Activated naive CD4-positive, alpha-beta T cell treated with anti-CD3 and anti-CD28 coated beads, Interleukin-2, amount 50 U/mL, for 16 hours (primary cell): ENCODE measurements around the gene AGO4.
"Not testable (repeated sequence)": the region's sequence is repeated elsewhere in the genome, so short reads cannot be mapped to it uniquely, and the experiment has no call there.

ENCODE experiments used
- DNase-seq: peaks from one replicate; pipeline ENCODE4 v3.0.0-alpha.2; 2020

The AGO4 gene

DNA sequence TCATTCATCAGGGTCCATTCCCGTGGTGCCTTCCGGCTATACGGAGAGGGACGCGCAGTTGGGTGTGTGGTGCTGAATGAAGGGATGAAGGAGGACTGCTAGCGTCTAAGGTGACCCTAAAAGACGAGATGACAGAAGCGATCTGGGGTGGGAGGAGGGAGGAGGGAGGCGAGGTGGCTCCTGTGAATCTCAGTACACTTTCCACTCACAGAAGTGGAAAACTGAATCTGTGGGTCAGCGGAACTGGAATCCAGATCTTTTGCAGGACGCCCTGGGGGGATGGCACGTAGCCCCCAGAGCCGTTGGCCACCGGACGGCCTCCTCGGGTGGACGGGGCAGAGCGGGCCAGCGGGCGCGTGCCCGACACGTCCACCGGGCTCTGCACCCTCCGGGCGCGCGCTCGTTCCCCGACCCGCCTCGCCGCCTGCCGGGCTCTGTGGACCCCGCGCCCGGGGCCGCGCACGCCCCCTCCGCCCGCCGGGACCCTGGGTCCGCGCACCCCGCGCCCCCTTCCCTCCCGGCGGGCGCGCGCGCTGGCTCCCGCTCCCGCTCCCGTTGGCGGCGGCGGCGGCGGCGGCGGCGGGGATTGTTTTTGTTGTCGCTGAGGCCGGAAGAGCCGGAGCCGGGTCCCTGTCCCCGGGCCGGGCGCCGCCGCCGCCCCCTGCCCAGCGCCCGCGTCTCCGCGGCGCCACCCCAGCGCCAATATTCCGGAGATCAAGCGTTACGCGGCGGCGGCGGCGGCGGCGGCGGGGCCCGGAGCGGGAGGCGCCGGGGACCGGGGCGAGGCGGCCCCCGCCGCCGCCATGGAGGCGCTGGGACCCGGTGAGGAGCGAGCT lies at the start of gene AGO4:
TSS of gene AGO4 (plus strand) at position 403 of the 836 bp plus-strand sequence. CDS start at position 804, 401 bp downstream.
- DNase-seq, result peak; percentile 37

DNA sequence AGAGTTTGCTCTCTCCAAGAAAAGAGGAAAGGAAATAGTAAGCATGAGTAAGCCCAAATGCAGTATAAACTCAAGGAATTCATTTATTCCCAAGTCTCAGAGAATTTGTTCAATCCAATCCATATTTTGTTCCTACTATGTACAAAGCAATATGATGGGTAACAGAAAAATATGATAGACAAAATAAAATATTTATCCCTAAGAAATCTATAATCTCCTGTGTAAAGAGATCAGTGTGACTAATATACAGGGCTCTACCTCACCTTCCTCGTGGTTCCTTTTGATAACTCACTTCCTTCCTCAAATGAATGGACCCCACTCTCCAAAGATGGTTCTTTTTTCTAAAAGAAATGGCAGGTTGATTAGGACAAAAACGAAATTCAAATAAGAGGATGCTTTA lies 45.7 kb upstream of the AGO4 start:
- no peak for DNase-seq

- no peak for DNase-seq
Observed at GRCh38 chr1:35763201-35763600, 44.6 kb upstream of the AGO4 start.

DNA sequence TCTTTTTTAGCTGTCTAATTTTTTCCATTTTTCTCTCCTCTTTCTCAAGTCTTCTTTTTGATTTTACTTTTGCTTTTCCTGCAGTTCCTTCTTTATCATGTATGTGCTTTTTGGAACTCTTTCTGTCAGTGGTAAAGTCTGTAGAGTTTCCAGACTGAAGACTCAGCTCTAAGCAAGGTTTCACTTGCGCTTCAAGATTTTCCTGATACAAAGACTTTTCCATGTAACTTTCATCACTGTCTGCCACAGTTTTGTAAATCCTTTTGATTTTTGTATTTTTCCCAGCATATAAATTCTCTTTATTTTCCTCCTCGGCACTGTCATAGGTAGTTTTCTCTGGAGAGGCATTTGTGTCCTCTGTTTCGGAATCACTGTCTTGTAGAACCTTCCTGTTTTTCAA lies 43.5 kb upstream of the AGO4 start:
- no peak for DNase-seq

- no peak for DNase-seq
Observed at GRCh38 chr1:35768350-35769187, 39.2 kb upstream of the AGO4 start.

DNA sequence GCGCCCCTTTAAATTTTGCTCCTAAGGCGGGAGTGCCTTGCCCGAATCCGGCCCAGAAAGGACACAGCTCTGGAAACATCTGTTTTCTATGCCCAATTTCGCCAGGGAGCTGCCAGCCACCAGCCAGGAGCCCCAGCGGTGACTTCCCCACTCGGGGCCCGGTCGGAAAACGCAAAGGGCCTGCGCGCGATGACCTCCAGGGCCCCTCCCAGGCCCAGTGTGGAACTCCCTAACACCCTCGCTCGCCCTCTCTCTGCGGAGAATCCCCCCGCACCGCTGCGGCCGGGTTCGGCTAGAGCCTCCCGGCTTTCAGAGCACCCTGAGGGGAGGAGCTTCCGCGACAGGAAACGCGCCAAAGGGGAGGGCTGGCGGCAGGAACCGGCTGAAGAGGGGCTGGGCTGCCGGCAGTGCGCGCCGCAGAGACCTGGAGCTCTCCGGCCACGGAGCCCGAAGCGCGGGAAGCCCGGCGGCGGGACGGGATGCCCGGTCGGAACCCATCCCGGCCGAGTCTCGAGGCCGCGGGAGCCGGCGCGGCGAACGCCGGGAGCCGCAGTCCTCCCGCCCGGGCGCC lies 38.5 kb upstream of the AGO4 start:
- peak; percentile 85 for DNase-seq

DNA sequence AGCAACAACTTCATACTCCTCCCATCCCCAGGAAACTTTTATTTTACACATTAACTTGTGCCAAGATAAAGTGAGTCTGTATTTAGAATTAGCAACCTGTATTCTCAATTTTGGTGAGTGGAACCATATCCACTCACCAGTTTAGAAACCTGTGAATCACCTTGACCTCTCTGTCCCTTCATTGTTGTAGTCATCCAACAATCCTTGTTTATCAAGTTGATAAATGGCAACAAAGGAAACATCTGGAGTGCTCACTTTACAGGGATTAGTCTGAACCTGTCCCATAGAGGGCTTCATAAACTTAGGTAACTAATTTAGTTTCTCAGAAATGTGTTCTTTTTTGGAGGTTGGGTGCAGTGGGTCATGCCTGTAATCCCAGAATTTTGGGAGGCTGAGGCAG lies 34.1 kb upstream of the AGO4 start:
- DNase-seq, result no peak

DNA sequence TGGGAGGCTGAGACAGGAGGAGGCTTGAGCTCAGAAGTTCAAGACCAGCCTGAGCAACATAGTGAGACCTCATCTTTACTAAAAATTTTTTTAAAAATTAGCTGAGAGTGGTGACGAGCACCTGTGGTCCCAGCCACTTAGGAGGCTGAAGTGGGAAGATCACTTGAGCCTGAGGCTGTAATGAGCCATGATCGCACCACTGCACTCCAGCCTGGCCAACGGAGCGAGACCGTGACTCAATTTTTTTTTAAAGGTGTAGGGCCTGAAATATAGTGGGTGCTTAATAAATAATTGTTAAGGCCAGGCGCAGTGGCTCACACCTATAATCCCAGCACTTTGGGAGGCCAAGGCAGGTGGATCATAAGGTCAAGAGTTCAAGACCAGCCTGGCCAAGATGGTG lies 31.6 kb upstream of the AGO4 start:
- DNase-seq, result not testable (repeated sequence)

GRCh38 chr1:35777109-35777508 lies 30.7 kb upstream of the AGO4 start:
- no peak for DNase-seq

- no peak for DNase-seq
Observed at GRCh38 chr1:35783055-35783583, 24.7 kb upstream of the AGO4 start.

- not testable (repeated sequence) for DNase-seq
Observed at GRCh38 chr1:35784364-35784763, 23.5 kb upstream of the AGO4 start.

- DNase-seq, result no peak
Observed at GRCh38 chr1:35788139-35788538, 19.7 kb upstream of the AGO4 start.

DNA sequence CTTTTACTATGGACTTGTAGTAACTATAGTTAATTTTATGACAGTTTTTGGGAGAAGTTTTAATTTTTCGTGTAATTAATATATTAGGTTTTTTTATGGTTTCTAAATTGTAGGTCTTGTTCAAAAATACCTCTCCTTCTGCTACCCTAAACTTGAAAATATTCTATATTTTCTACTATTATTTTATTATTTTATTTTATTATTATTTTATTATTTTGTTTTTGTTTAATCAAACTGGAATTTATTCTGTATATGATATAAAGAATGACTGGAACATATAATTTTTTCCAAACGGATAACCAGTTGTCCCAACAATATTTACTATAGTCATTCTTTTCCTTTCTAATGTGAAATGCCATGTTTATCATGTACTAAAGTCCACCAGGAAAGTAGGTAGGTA lies 17.1 kb upstream of the AGO4 start:
- DNase-seq, result no peak

- no peak for DNase-seq
Observed at GRCh38 chr1:35795295-35795694, 12.5 kb upstream of the AGO4 start.

DNA sequence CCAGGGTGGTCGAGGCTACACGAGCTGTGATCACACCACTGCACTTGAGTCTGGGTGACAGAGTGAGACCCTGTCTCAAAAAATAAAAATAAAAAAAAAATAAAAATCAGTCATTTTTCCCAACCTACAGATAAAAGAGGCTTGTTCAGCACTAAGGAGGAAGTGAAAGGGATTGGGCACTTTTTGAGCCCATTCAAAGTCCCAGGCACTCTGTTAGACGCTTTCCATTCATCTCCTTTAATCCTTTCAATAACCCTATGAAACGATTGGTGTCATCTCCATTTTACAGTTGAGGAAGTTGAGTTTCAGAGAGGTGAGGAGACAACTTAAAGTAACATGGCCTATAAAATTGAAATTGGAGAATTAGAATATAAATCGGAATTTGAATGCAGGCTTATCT lies 10.4 kb upstream of the AGO4 start:
- no peak for DNase-seq

GRCh38 chr1:35798019-35798418 lies 9.8 kb upstream of the AGO4 start:
- not testable (repeated sequence) for DNase-seq

DNA sequence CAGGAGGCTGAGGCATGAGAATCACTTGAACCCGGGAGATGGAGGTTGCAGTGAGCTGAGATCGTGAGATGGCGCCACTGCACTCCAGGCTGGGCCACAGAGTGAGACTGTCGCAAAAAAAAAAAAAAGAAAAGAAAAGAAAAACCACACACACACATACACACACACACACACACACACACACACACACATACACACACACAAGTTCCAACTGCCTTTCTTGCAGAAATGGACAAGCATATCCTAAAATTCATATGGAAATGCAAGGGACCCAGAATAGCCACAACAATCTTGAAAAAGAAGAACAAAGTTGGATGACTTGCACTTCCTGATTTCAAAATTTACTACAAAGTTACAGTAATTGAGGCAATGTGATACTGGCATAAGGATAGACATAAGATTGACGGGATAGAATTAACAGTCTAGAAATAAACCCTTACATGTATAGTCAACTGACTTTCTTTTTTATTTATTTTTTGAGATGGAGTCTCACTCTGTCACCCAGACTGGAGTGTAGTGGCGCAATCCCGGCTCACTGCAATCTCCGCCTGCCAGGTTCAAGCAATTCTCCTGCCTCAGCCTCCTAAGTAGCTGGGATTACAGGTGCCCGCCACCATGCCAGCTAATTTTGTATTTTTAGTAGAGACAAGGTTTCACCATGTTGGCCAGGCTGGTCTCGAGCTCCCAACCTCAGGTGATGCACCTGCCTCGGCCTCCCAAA lies 7.5 kb upstream of the AGO4 start:
- DNase-seq, result not testable (repeated sequence)

GRCh38 chr1:35808450-35809113 lies 766 bp downstream of the AGO4 start:
- DNase-seq, result peak; percentile 13

DNA sequence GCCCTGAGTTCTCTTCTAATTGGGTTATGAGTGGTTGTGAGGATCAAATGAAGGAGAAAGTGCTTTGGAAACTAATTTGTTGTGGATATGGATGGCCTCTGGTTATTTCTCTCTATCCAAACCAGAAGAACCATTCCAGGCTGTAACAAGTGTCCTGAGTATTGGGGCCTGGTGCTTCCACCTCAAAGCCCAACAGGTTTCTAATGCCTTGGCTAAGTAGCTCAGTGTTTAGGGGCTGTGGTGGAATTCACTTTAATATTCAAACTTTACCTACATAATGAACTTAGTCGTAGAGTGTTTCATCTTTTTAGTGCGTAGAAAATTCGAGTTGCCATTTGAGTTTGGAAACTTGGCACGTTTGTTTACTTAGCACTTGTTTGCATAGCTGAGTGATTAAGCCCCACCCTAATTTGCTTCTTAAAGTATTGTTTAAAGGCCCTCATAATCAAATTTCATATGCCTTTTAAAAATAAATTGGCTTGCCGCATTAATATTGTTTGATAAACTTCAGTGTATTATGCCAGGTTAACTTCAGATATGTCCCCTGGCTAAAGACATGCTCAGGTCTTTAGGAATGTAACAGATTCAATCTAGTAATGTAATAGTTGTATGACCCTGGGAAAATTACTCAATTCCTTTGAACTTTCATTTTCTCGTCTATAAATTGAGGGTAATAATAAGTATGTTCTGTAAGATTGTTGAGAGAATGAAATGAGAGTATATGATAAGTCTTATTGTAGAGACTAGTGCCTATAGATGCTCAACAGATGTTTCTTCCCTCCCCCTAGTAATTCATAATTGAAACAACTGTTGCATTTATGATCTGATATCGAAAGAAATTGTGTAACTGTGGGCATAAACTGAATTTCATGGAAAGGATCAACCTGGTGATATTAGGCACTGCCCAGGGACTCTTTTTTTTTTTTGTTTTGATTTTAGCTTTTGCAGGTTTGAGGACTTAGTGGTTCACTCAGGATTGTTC lies 1.6 kb downstream of the AGO4 start:
- no peak for DNase-seq

DNA sequence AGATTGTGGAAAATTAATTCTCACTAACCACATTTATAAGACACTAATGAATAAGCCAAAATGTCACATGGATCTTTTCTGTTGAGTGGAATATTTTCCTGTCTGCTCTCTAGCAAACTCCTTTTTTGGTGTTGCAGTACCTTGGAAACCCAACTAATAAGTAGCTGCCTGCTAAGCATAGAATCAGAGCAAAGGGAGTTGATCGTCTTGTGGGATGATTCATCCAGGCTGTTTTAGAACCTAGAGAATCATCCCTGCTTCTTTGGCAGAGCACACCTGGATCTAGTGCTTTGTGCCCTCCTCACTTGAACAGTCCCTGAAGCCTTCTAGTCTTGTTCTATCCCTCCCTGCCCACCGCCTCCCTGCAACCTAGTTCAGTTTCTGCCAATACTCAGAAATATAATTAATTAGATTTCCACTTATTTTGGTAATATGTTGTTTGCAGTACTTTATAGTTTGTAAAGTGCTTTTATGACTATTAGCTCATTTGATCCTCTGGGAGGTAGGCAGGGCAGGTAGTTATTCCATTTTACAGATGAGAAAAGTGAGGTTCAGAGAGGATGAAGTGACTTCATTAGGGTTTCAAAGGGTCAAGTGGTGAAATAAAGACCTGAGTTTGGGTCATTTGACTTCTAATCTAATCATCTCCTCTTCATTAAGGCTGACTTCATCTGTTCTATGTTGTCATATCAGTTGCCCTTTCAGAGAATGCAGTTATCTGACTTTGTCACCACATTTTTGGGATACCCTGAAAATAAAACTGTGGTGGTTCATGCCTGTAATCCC lies 2.5 kb downstream of the AGO4 start:
- DNase-seq, result no peak
